B cell (primary cell): Measurements from ENCODE around the gene ENC1. TPM values are rescaled to one million over a fixed set of nuclear protein-coding genes. Genes with fewer than 3 reads are reported as not detected.

Experiments used
- ATAC-seq: fragments of 200-7000 bp; cut with Tn5 transposase; one replicate; pipeline ENCODE4 v1.10.0; 2021; ENCODE audit warnings: low read depth, mild to moderate bottlenecking, moderate number of reproducible peaks, moderate library complexity
- CTCF ChIA-PET: fragments of 350-600 bp; sonication (Branson Sonifier 250); formaldehyde crosslinking; loops from one replicate; lab custom pipeline; 2021; ENCODE audit warnings: antibody characterized with exemption, inconsistent platforms; lab: Charles Lee
- POLR2A ChIA-PET: fragments of 350-600 bp; sonication (Branson Sonifier 250); formaldehyde crosslinking; loops from one replicate; lab custom pipeline; 2021; ENCODE audit warnings: antibody characterized with exemption; lab: Charles Lee
- DNase-seq: peaks from one replicate; pipeline ENCODE4 v3.0.0; 2013
- H2AFZ ChIP-seq: 2 replicates; pipeline ENCODE4 v1.6.1; 2012; ENCODE audit warnings: mild to moderate bottlenecking, low read depth, low read length; ENCODE audit not compliant: insufficient read depth, poor library complexity, severe bottlenecking
- H3K27ac ChIP-seq, 2 donors: 1 replicate in 1 of 2; 2 replicates in 1 of 2; pipeline ENCODE4 v1.5.1; 2012 to 2013; ENCODE audit warnings: low read length in 2 of 2, mild to moderate bottlenecking in 2 of 2, moderate library complexity in 1 of 2
- H3K27me3 ChIP-seq, 4 experiments: fragments of 200-600 bp in 1 of 4; sonication (generic) in 1 of 4; replicated peaks in 1 of 4; 1 replicate in 2 of 4; 2 replicates in 2 of 4; pipeline versions ENCODE4 v1.6.1 to v1.7.0; 2013 to 2016; ENCODE audit warnings: low read length in 3 of 4, mild to moderate bottlenecking in 2 of 4, mixed read lengths in 1 of 4, moderate library complexity in 1 of 4; ENCODE audit not compliant: insufficient read depth in 4 of 4, control insufficient read depth in 3 of 4; ENCODE audit errors: control extremely low read depth in 1 of 4
- H3K36me3 ChIP-seq, 2 experiments: replicated peaks in 1 of 2; 1 replicate in 1 of 2; 2 replicates in 1 of 2; pipeline versions ENCODE4 v1.6.1 to v1.7.1; 2013; ENCODE audit warnings: low read length in 1 of 2; ENCODE audit not compliant: insufficient read depth in 2 of 2, control insufficient read depth in 1 of 2; ENCODE audit errors: control extremely low read depth in 1 of 2, extremely low read depth in 1 of 2
- H3K4me1 ChIP-seq, 2 donors: fragments of 200-600 bp in 1 of 2; sonication (generic) in 1 of 2; 1 replicate in 1 of 2; 2 replicates in 1 of 2; pipeline versions ENCODE4 v1.5.1 to v1.6.1; 2013 to 2017; ENCODE audit warnings: low read length in 2 of 2; ENCODE audit not compliant: control insufficient read depth in 2 of 2, insufficient read depth in 2 of 2
- H3K4me2 ChIP-seq: replicated peaks from 2 replicates; pipeline ENCODE3; 2012; ENCODE audit warnings: mild to moderate bottlenecking, low read depth, low read length; ENCODE audit not compliant: poor library complexity, severe bottlenecking
- H3K4me3 ChIP-seq, 5 experiments: fragments of 200-600 bp in 1 of 5; sonication (generic) in 1 of 5; 1 replicate in 3 of 5; 2 replicates in 2 of 5; pipeline versions ENCODE4 v1.5.1 to v1.7.0; 2011 to 2016; ENCODE audit warnings: low read length in 4 of 5, mild to moderate bottlenecking in 4 of 5, low read depth in 2 of 5, control low read depth in 1 of 5, moderate library complexity in 1 of 5; ENCODE audit not compliant: insufficient read depth in 1 of 5; ENCODE audit errors: control extremely low read depth in 1 of 5, extremely low read depth in 1 of 5
- H3K79me2 ChIP-seq: fragments of 200-600 bp; sonication (generic); one replicate; pipeline ENCODE4 v1.6.0; 2016; ENCODE audit warnings: low read length; ENCODE audit not compliant: control insufficient read depth, insufficient read depth
- H3K9ac ChIP-seq: fragments of 200-600 bp; sonication (generic); 2 replicates; pipeline ENCODE4 v1.6.1; 2017; ENCODE audit warnings: mild to moderate bottlenecking, low read length, moderate library complexity
- H3K9me3 ChIP-seq, 3 donors: one replicate each; pipeline versions ENCODE4 v1.6.1 to v1.7.1; 2013; ENCODE audit warnings: low read length in 2 of 3; ENCODE audit not compliant: control insufficient read depth in 2 of 3, insufficient read depth in 1 of 3; ENCODE audit errors: control extremely low read depth in 1 of 3
- H4K20me1 ChIP-seq: 2 replicates; pipeline ENCODE4 v1.6.0; 2012; ENCODE audit warnings: mild to moderate bottlenecking, low read length; ENCODE audit not compliant: insufficient read depth, control insufficient read depth, poor library complexity, severe bottlenecking
- H3K27ac Mint-ChIP-seq: one replicate; pipeline ENCODE4 v1.8.0; 2021; ENCODE audit warnings: mixed read lengths
- H3K27me3 Mint-ChIP-seq: one replicate; pipeline ENCODE4 v1.8.0; 2021; ENCODE audit warnings: mixed read lengths
- H3K4me1 Mint-ChIP-seq: one replicate; pipeline ENCODE4 v1.8.0; 2021; ENCODE audit warnings: mixed read lengths
- H3K4me3 Mint-ChIP-seq: one replicate; pipeline ENCODE4 v1.8.0; 2021; ENCODE audit warnings: mixed read lengths
- H3K9me3 Mint-ChIP-seq: one replicate; pipeline ENCODE4 v1.8.0; 2022; ENCODE audit warnings: mixed read lengths; ENCODE audit not compliant: insufficient read depth
- CTCF ChIP-seq: fragments of 200-600 bp; IDR thresholded peaks from one replicate; pipeline ENCODE4 v1.8.0; 2022; ENCODE audit warnings: antibody characterized with exemption, mild to moderate bottlenecking
- EZH2 ChIP-seq: IDR thresholded peaks from 2 replicates; pipeline ENCODE4 v1.6.1; 2012; ENCODE audit warnings: borderline replicate concordance, low read depth, mild to moderate bottlenecking, moderate library complexity, low read length; ENCODE audit not compliant: insufficient read depth, poor library complexity, severe bottlenecking
- WGBS: methylation state at CpG from one replicate; pipeline ENCODE4 v1.1.5; 2013; ENCODE audit warnings: missing lambda C conversion rate; ENCODE audit not compliant: insufficient coverage; 5-methylcytosine and 5-hydroxymethylcytosine counted together
- intact Hi-C: fragments of 100-400 bp; cut with micrococcal nuclease; formaldehyde crosslinking; loops from one replicate; pipeline ENCODE4 v1.10.0; 2022
- polyA minus RNA-seq: library from RNA; depleted of rRNA, polyadenylated mRNA; stranded (reverse); fragments of >200 nt; gene quantifications from 2 replicates; pipeline ENCODE4 v1.2.3, GENCODE V29; 2012
- polyA plus RNA-seq: library from polyadenylated mRNA; depleted of rRNA; stranded (reverse); fragments of >200 nt; gene quantifications from 2 replicates; pipeline ENCODE4 v1.2.3, GENCODE V29; 2012
- total RNA-seq, 2 donors: library from RNA; stranded (reverse); fragments of 120-200 nt in 1 of 2; gene quantifications; 1 replicate in 1 of 2; 2 replicates in 1 of 2; pipeline versions ENCODE4 v1.2.3 to v1.2.4, GENCODE V29; 2013 to 2022

ENC1 gene
- total RNA-seq (14.2 and 14.6 TPM in 2 replicates), polyA plus RNA-seq (7.2 and 12.1 TPM in 2 replicates), polyA minus RNA-seq (31.5 and 52.2 TPM in 2 replicates)
- total RNA-seq (2013) = 5.7 TPM

- Histone ChIP-seq H2AFZ (peak within 1 kb of the TSS; percentile 87), H3K9ac (peak within 1 kb of the TSS; percentile 85), H3K79me2 (peaks cover 41% of the 10 kb centered on the region), H3K27ac (peak within 1 kb of the TSS; percentile 40 to 69), H3K36me3 (peaks cover 2 to 3% of the 10 kb centered on the region in 2 experiments), H3K9me3 (no peaks in the 10 kb centered on the region), H4K20me1 (peaks cover 3% of the 10 kb centered on the region), H3K27me3 (no peaks in the 10 kb centered on the region), H3K4me3 (peak within 1 kb of the TSS; percentile 74 to 88 (median 82)), H3K4me1 (peaks cover 20 to 32% of the 10 kb centered on the region in 2 donors), H3K4me2 (peak within 1 kb of the TSS; percentile 95)
- TF ChIP-seq CTCF (peak; percentile 47), EZH2 (no peak)
- H3K9me3 Mint-ChIP-seq = no peaks in the 10 kb centered on the region
- intact Hi-C loops = loop anchor here (1.0 to 10.0 kb wide), 8 partner anchors 9 to 1823 kb away; partner anchors contain the start of genes ANKRA2, GFM2, HEXB and NSA2
- ChIA-PET CTCF (interaction anchor here (0.6 to 8.4 kb wide), 15 partner anchors 9 to 737 kb away, joined by 3 to 86 read pairs (median 4); partner anchors contain the start of genes GFM2 and NSA2), POLR2A (interaction anchor here (1.4 to 1.6 kb wide), 2 partner anchors 10 to 13 kb away, joined by 4 to 9 read pairs; no protein-coding TSS in a partner anchor)
- DNase-seq (peak; percentile 88), ATAC-seq (peak; percentile 76)
- no peaks in the 10 kb centered on the region for H3K27me3 Mint-ChIP-seq
- H3K27ac Mint-ChIP-seq = peak within 1 kb of the TSS; percentile 64
- H3K4me1 Mint-ChIP-seq = peaks cover 21% of the 10 kb centered on the region
- peak within 1 kb of the TSS; percentile 87 for H3K4me3 Mint-ChIP-seq
- under 1% methylated on average over 59 of the region's 59 CpGs for WGBS
Measured at GRCh38 chr5:74640450-74640953, at the start of gene ENC1. Gene ENC1, minus strand, starts transcription at chr5:74640728. Its CDS starts 4,243 bp downstream, at chr5:74636485.
